HG03439 (cell line): Measurements from ENCODE around the gene EFCAB10.
"Not testable (repeated sequence)": the region's sequence is repeated elsewhere in the genome, so short reads cannot be mapped to it uniquely, and the experiment has no call there.

ENCODE experiments used
- ATAC-seq: cut with Tn5 transposase; IDR thresholded peaks from one replicate; pipeline ENCODE4 v1.9.1; 2021; ENCODE audit warnings: mild to moderate bottlenecking, moderate library complexity; ENCODE audit not compliant: unreplicated experiment

Gene EFCAB10

DNA sequence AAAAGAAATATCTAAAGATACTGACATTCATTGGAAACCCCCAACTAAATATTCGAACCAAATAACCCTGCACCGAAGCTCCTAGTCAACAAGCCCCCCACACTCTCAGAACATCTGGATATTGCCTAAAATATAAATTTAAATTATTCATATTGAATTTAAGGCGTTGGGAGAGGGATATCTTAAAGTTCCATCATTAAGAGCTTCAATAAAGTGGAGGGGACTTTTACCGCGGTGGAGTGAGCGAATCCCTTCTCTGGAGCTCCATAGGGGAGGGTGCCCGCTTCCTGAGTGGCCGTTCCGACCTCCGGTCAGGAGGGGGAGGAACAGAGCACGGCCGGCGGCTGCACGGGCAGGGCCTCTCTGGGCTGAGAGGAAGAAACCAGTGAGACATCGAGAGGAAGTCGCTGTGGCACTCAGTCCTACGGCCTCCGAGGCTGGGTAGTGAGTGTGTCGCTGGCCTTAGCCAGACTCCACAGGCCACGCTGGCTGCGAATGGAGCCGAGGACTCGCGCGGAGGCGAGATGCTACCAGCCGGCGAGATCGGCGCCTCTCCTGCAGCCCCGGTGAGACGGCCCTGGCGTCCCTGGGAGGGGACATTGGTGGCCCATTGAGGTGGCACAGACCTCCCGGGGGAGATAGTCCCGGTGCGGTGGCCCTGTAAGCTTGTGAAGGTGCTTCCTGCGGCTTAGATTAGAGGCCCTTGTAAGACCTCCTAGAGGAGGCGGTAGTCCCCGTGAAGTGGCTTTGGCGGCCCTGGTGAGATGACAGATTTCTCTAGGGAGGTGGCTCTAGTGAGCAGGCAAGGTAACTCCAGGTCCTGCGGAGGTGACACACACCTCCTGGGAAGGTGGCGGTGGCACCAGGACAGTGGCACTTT, 49.3 kb downstream of the EFCAB10 start, which contains the start of gene RINT1:
Gene RINT1 (plus strand): TSS at position 410 of the 880 bp plus-strand sequence. CDS start 115 bp downstream, at position 525.
- ATAC-seq = peak; percentile 98

DNA sequence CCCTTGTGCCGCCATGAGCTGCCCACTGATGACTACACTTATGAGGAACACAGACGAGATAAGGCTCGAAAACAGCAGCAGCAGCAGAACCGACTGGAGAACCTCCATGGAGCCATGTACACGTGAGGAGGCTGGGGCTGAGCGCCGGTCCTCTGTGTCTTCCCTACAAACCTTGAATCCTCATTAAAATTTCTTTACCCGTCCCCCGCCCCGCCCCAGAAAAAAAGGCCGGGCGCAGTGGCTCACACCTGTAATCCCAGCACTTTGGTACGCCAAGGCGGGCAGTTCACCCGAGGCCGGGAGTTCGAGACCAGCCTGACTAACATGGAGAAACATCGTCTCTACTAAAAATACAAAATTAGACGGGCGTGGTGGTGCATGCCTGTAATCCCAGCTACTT, 50.7 kb downstream of the EFCAB10 start:
- ATAC-seq = no peak

DNA sequence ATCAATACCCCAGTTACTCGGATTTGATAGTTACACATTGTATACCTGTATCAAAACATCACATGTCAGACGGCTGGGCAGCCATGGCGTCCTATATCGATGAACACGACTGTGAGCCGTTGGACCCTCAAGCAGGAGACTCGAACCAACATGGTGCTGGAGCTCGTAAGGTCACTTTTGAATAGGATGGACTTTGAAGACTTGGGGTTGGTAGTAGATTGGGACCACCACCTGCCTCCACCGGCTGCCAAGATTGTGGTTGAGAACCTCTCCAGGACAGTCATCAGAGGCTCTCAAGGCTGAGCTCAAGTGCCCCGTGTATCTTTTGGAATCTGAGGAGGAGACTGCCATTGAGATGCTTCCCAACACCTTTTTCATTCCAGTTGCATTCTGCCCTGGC, 51.2 kb downstream of the EFCAB10 start:
- no peak for ATAC-seq

DNA sequence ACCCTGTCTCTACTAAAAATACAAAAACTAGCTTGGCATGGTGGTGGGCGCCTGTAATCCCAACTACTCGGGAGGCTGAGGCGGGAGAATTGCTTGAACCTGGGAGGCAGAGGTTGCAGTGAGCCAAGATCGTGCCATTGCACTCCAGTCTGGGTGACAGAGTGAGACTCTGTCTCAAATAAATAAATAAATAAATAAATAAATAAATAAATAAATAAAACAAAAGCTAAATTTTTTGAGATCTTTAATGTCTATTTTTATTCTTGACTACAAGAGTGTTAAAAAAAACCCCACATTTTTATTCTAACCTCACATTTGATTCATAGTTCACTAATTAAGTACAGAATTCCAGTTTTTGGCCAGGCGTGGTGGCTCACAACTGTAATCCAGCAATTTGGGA, 53.6 kb downstream of the EFCAB10 start:
- ATAC-seq = not testable (repeated sequence)

DNA sequence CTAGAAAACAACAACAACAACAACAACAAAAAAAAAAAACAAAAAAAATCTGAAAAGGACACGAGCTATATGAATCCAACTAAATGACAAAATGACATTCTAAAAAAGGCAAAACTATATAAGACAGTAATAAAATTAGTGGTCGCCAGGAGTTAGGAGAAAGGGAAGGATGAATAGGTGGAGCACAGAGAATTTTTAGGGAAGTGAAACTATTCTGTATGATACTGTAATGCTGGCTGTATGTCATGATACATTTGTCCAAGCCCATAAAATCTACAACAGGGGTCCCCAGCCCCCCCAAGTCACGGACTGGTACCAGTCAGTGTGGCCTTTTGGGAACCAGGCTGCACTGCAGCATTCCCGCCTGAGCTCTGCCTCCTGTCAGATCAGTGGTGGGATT, 56.5 kb downstream of the EFCAB10 start:
- ATAC-seq = no peak

DNA sequence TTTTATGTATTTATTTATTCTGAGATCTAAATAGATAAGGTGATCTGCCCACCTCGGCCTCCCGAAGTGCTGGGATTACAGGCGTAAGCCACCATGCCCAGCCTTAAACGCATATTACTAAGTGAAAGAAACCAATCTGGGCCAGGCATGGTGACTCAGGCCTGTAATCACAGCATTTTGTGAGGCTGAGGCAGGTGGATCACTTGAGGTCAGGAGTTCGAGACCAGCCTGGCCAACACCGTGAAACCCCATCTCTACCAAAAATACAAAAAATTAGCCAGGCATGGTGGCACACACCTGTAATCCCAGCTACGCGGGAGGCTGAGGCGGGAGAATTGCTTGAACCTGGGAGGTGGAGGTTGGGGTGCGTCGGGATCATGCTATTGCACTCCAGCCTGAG, 56.9 kb downstream of the EFCAB10 start:
- not testable (repeated sequence) for ATAC-seq

DNA sequence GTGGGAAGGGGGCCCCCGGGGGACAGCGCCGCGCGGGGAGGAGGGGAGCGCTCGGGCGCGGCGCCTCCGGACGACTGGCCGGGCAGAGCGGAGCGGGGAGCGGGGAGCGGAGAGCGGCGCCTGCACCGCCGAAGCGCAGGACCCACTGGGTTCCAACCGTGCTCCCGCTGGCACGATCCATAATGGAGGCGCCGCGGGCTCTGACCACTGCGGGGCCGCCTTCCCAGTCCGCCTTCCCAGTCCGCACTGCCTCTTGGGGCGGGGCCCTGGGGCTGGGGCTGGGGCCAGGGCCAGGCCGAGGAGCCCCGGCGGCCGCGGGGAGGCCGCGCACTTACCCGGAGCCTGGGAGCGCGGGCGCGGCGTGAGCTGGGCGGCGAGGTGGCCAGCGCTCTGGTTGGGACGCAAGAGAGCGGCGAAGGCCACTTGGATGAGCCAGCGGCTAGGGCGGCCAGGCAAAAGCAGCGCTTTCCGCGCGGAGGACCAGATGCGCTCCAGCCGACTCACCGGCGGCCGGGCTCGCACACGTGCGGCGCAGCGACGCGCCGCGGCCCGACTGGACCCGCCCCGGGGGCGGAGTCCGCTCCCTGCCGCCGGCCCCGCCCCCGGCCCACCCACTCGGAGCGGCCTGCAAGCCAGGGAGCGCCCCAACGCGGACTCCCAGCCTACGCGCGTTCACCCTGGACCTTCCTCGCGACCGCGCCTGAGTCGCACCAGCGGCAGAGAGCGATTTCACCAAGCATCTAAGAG, 59.4 kb downstream of the EFCAB10 start, which contains the start of gene PUS7:
Gene PUS7 (minus strand): TSS at position 555 of the 747 bp plus-strand sequence. CDS start 13,759 bp downstream, outside the sequence.
- peak; percentile 83 for ATAC-seq

DNA sequence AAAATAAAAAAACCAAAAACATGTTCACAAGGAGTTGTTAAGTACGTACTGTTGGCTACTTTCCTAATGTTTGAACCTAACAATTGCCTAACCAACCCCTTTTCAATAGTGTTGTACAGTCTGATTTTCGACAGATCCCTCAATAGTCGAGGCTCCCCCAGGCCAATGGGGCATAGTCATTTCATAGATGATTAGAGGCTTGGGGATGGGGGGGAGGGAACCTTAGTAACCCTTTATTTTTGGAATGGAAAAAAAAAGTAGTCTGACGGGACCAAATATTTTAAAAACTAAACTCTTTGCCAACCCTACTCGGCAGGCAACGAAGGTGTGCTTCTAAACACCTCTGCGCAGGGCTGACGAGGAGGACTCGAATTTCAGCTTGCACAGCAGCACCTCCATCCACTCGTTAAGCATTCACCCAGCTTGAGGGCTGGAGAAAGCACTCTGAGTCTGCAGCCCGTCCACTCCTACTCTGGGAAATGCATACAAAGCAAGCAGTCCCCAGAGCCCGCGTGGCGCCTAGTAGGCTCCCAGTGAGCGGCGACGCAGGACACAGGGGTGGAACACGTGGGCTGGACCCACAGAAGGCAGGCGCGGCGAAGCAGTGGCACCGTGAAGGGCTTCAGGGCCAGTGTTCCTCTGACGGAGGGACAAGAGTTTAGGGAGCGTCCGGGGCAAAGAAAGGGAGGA, 60.1 kb downstream of the EFCAB10 start:
- ATAC-seq = peak; percentile 30

DNA sequence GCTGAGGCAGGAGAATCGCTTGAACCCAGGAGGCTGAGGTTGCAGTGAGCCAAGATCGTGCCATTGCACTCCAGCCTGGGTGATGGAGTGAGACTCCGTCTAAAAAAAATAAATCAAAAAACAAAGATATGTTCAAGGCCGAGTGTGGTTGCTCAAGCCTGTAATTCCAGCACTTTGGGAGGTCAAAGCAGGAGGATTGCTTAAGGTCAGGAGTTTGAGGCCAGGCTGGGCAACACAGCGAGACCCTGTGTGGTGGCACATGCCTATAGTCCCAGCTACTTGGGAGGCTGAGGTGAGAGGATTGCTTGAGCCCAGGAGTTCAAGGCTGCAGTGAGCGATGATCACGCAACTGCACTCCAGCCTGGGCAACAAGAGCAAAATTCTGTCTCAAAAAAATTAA, 60.7 kb downstream of the EFCAB10 start:
- ATAC-seq = not testable (repeated sequence)

DNA sequence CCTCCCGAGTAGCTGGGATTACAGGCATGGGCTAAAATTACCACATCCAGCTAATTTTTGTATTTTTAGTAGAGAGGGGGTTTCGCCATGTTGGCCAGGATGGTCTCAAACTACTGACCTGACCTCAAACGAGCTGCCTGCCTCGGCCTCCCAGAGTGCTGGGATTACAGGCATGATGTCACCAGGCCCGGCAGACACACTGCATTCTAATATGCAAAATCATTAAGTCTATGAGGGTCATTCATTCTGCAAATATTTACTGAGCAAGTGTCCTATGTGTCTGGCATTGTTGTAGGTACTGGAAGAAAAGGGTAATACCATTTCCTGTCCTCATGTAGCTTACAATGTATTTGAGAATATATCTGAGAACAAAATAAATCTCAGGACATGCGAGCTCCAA, 61.9 kb downstream of the EFCAB10 start:
- ATAC-seq = no peak

DNA sequence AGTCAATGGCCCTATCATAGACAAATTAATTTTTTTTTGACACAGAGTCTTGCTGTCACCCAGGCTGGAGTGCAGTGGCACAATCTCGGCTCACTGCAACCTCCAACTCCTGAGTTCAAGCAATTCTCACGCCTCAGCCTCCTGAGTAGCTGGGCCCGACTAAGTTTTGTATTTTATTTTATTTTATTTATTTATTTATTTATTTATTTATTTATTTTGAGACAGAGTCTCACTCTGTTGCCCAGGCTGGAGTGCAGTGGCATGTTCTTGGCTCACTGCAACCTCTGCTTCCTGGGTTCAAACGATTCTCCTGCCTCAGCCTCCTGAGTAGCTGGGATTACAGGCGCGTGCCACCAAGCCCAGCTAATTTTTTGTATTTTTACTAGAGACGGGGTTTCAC, 65.7 kb downstream of the EFCAB10 start:
- not testable (repeated sequence) for ATAC-seq
